PC-9 (cell line): ENCODE measurements around the gene ACOXL.

ENCODE experiments used
- EZH2 ChIP-seq: fragments of 200-600 bp; sonication (generic); IDR thresholded peaks from 2 replicates; pipeline ENCODE4 v1.8.0; 2017; ENCODE audit warnings: antibody characterized with exemption, low read depth
- TF ChIP-seq, protein P1 (sequence below): fragments of 200-600 bp; sonication (generic); conservative IDR thresholded peaks from 2 replicates; pipeline ENCODE4 v1.6.1; 2017; ENCODE audit warnings: mixed run types, antibody characterized with exemption, mild to moderate bottlenecking, moderate library complexity

DNA sequence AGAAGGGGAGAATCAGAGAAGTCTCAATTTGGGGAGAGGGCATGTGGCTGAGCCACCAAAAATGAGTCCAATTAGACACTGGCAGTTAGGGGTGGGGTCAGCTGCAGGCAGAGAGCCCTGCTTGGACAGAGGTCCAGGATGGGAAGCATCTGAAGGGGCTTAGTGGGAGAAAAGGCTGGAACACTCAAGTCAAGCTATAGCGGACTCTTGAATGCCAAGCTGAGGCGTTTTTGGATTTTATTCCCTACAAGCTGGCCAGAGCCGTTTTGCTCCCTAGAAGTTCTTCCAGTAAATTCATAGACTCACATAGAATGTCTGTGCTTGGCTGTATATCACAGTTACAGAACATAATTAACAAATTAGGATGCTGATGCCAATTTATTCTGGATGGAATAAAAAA is 172.8 kb downstream of the ACOXL start:
- TF ChIP-seq, protein P1, sequence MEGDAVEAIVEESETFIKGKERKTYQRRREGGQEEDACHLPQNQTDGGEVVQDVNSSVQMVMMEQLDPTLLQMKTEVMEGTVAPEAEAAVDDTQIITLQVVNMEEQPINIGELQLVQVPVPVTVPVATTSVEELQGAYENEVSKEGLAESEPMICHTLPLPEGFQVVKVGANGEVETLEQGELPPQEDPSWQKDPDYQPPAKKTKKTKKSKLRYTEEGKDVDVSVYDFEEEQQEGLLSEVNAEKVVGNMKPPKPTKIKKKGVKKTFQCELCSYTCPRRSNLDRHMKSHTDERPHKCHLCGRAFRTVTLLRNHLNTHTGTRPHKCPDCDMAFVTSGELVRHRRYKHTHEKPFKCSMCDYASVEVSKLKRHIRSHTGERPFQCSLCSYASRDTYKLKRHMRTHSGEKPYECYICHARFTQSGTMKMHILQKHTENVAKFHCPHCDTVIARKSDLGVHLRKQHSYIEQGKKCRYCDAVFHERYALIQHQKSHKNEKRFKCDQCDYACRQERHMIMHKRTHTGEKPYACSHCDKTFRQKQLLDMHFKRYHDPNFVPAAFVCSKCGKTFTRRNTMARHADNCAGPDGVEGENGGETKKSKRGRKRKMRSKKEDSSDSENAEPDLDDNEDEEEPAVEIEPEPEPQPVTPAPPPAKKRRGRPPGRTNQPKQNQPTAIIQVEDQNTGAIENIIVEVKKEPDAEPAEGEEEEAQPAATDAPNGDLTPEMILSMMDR, result no peak
- no peak for TF ChIP-seq EZH2
